SK-MEL-5 (cell line): ENCODE measurements around the gene ADCY5. TPM values are rescaled to one million over a fixed set of nuclear protein-coding genes. Genes with fewer than 3 reads are reported as not detected.

Source experiments
- DNase-seq: peaks from one replicate; pipeline ENCODE4 v3.0.0-alpha.2; 2016; ENCODE audit warnings: low read depth, low spot score
- in situ Hi-C: cut with HindIII; loops from 2 replicates; pipeline ENCODE4 v1.10.0; 2016; ENCODE audit warnings: low sequenced_read_pairs, high pct_unique_total_duplicates, low pct_unique_long_range_greater_than_20kb
- total RNA-seq: library from RNA; depleted of rRNA; stranded (reverse); fragments of >200 nt; shearing (Covaris generic); gene quantifications from 2 replicates; pipeline ENCODE4 v1.2.3, GENCODE V29; 2014

ADCY5 gene
- total RNA-seq, 1 experiment from 2014 or later: 1.2 TPM

GRCh38 chr3:123419181-123419849 lies 29.6 kb downstream of the ADCY5 start:
- in situ Hi-C loops: no loop called here

GRCh38 chr3:123416647-123417046 lies 32.2 kb downstream of the ADCY5 start:
- no peak for DNase-seq
- in situ Hi-C loops: no loop called here

More at GRCh38 chr3:123419181-123419849, 29.6 kb downstream of the ADCY5 start:
- DNase-seq: no peak

- in situ Hi-C loops: no loop called here
These were observed 32.7 kb downstream of the ADCY5 start for GRCh38 chr3:123416173-123416572.

GRCh38 chr3:123414973-123415775 lies 33.7 kb downstream of the ADCY5 start:
- no peak for DNase-seq
- in situ Hi-C loops: no loop called here

More at GRCh38 chr3:123416173-123416572, 32.7 kb downstream of the ADCY5 start:
- no peak for DNase-seq

- DNase-seq: no peak
- in situ Hi-C loops: no loop called here
These were observed 35.9 kb downstream of the ADCY5 start for GRCh38 chr3:123412811-123413604.

GRCh38 chr3:123412076-123412475 lies 36.8 kb downstream of the ADCY5 start:
- no peak for DNase-seq
- in situ Hi-C loops: no loop called here

GRCh38 chr3:123411340-123412040 lies 37.4 kb downstream of the ADCY5 start:
- in situ Hi-C loops: no loop called here
- no peak for DNase-seq

GRCh38 chr3:123410149-123410515 lies 38.8 kb downstream of the ADCY5 start:
- in situ Hi-C loops: no loop called here
- DNase-seq: no peak

GRCh38 chr3:123409443-123410148 lies 39.3 kb downstream of the ADCY5 start:
- no peak for DNase-seq
- in situ Hi-C loops: no loop called here

GRCh38 chr3:123406598-123406997 lies 42.3 kb downstream of the ADCY5 start:
- DNase-seq: no peak
- in situ Hi-C loops: no loop called here

- DNase-seq: no peak
- in situ Hi-C loops: no loop called here
These were observed 42.9 kb downstream of the ADCY5 start for GRCh38 chr3:123405936-123406510.

- in situ Hi-C loops: no loop called here
- no peak for DNase-seq
These were observed 43.9 kb downstream of the ADCY5 start for GRCh38 chr3:123405021-123405420.

- in situ Hi-C loops: no loop called here
- DNase-seq: no peak
These were observed 44.5 kb downstream of the ADCY5 start for GRCh38 chr3:123404391-123404790.

- in situ Hi-C loops: no loop called here
- no peak for DNase-seq
These were observed 46.9 kb downstream of the ADCY5 start for GRCh38 chr3:123401836-123402530.

- DNase-seq: no peak
- in situ Hi-C loops: no loop called here
These were observed 48.7 kb downstream of the ADCY5 start for GRCh38 chr3:123400169-123400568.

- no peak for DNase-seq
- in situ Hi-C loops: no loop called here
These were observed 49.2 kb downstream of the ADCY5 start for GRCh38 chr3:123399653-123400052.
